ENCODE measurements around the gene SKI.

DNA sequence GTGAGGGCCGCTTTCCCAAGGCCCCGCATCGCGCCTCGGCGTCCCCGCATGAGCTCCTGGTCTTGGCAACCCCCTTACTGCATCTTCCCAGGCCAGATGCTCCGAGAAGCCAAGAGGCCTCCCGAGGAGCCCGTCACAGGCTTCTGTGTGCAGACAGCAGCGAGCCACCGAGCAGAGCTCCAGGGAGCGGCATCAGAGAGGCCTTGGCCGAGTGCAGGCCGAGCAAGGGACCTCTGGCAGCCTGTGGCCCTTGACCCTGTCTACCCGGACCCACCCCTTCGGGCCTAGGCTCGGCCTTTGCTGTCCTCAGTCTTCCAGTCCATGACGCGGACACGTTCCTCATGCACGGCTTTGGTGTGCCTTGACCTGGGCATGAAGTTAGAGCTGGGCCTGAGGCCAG, 99.7 kb downstream of the SKI start:
- TF ChIP-seq, protein P1, sequence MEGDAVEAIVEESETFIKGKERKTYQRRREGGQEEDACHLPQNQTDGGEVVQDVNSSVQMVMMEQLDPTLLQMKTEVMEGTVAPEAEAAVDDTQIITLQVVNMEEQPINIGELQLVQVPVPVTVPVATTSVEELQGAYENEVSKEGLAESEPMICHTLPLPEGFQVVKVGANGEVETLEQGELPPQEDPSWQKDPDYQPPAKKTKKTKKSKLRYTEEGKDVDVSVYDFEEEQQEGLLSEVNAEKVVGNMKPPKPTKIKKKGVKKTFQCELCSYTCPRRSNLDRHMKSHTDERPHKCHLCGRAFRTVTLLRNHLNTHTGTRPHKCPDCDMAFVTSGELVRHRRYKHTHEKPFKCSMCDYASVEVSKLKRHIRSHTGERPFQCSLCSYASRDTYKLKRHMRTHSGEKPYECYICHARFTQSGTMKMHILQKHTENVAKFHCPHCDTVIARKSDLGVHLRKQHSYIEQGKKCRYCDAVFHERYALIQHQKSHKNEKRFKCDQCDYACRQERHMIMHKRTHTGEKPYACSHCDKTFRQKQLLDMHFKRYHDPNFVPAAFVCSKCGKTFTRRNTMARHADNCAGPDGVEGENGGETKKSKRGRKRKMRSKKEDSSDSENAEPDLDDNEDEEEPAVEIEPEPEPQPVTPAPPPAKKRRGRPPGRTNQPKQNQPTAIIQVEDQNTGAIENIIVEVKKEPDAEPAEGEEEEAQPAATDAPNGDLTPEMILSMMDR (IDR thresholded peaks at IDR 0.05), result no peak
- TF ChIP-seq POLR2A (IDR thresholded peaks at IDR 0.05) (no peak), POLR2AphosphoS5 (IDR thresholded peaks at IDR 0.05) (no peak)

Data from upper lobe of left lung (tissue), 4 donors.